Measurements from ENCODE around the gene TXNL1.
A peak's percentile ranks its signal among the peaks of the same experiment; 100 is the strongest.
"Not testable (repeated sequence)": the region's sequence is repeated elsewhere in the genome, so short reads cannot be mapped to it uniquely, and the experiment has no call there.

The TXNL1 gene

DNA sequence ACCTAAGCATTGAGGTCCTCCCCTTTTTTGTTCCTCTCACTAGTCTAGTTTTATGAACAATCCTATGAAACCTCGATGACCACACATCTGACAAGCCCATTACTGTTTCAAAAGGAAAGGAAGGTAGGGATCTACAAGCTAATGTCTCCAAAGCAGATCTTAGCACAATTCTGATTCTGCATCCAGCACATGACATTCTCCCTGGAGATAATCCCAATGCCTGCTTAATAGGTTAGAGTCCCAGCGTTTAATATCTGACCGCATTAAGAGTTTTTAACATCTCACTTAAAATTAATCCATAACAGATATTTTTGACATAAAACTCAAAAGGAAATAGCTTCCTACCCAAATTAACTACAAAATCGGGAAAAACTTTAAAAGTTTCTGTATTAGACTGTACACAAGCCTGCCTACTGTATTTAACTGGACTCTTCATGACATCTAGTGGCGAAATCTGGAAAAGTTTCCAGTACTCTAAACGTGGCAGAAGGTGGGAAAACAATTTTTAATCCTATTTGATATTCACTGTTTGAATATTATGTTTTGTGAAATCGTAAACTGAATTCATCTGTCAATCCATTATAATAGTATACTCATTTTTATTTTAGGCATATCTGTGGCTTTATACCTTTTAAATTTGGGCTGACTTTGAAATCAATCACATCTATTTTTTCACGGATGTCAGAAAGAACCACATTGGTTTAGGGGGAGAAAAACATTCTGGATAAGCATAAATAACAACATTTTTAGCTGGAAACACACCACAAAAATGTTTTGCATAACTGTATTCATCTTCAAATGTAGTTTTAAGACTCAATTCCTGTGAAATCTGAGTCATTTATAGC is 62.4 kb downstream of the TXNL1 start:
- in situ Hi-C loops (cut with HindIII; ENCODE audit: low pct_unique_long_range_greater_than_20kb, low sequenced_read_pairs) = no loop called here
- DNase-seq (ENCODE audit: low read depth in 1 of 2, low spot score in 1 of 2) = peak; percentile 39 to 59
- TF ChIP-seq JUND (IDR thresholded peaks at IDR 0.05; ENCODE audit: low read depth) = no peak

- DNase-seq (ENCODE audit: low read depth in 1 of 2, low spot score in 1 of 2) = no peak
- in situ Hi-C loops (cut with HindIII; ENCODE audit: low pct_unique_long_range_greater_than_20kb, low sequenced_read_pairs) = no loop called here
- TF ChIP-seq JUND (IDR thresholded peaks at IDR 0.05; ENCODE audit: low read depth) = no peak
These were observed 63.5 kb downstream of the TXNL1 start for GRCh38 chr18:56574861-56575260.

- DNase-seq (ENCODE audit: low read depth in 1 of 2, low spot score in 1 of 2); in situ Hi-C loops (cut with HindIII; ENCODE audit: low pct_unique_long_range_greater_than_20kb, low sequenced_read_pairs): not testable (repeated sequence)
These were observed 66.1 kb downstream of the TXNL1 start for GRCh38 chr18:56572267-56572666.

DNA sequence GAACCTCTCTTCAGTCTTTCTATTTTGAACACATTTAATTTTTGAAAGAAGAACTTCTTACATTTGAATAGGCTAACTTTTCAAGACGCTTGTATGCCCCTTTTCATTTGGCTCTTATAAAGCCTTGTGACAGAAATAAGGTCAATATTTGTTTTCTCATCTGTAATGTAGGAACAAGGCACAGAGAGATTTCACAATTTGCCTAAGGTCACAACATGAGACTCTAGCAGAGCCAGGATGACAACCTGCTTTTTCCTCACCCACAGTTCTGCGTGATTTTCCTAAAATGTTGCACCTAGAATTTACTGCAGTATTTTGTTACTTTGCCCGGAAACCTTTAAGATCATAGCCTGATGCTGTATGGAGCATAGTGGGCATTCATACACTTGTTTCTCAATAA is 67.4 kb downstream of the TXNL1 start:
- in situ Hi-C loops (cut with HindIII; ENCODE audit: low pct_unique_long_range_greater_than_20kb, low sequenced_read_pairs) = no loop called here
- TF ChIP-seq JUND (IDR thresholded peaks at IDR 0.05; ENCODE audit: low read depth) = no peak
- DNase-seq (ENCODE audit: low read depth in 1 of 2, low spot score in 1 of 2) = peak in 1 of 2 experiments; percentile 22

DNA sequence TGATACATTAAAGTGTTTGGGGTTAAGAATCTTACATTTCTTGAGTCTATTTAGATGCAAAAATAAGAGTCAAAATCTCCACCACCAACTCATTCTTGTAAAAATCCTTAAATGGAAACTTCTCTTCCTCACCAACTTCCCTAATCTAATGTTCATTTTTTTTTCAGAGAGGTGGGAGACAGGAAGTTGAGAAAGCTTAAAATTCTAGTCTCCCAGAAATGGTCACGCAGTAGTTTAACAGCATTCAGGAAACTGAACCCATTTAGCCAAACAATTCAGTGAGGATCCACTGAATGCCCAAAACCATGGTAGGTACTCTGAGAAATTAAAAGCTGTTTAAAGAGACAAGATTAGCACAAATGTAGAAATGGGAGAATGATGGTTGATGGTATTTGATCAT is 69.0 kb downstream of the TXNL1 start:
- no peak for TF ChIP-seq JUND (IDR thresholded peaks at IDR 0.05; ENCODE audit: low read depth)
- in situ Hi-C loops (cut with HindIII; ENCODE audit: low pct_unique_long_range_greater_than_20kb, low sequenced_read_pairs) = no loop called here
- no peak for DNase-seq (ENCODE audit: low read depth in 1 of 2, low spot score in 1 of 2)

- in situ Hi-C loops (cut with HindIII; ENCODE audit: low pct_unique_long_range_greater_than_20kb, low sequenced_read_pairs) = no loop called here
- TF ChIP-seq JUND (IDR thresholded peaks at IDR 0.05; ENCODE audit: low read depth) = no peak
- no peak for DNase-seq (ENCODE audit: low read depth in 1 of 2, low spot score in 1 of 2)
These were observed 69.4 kb downstream of the TXNL1 start for GRCh38 chr18:56568986-56569385.

DNA sequence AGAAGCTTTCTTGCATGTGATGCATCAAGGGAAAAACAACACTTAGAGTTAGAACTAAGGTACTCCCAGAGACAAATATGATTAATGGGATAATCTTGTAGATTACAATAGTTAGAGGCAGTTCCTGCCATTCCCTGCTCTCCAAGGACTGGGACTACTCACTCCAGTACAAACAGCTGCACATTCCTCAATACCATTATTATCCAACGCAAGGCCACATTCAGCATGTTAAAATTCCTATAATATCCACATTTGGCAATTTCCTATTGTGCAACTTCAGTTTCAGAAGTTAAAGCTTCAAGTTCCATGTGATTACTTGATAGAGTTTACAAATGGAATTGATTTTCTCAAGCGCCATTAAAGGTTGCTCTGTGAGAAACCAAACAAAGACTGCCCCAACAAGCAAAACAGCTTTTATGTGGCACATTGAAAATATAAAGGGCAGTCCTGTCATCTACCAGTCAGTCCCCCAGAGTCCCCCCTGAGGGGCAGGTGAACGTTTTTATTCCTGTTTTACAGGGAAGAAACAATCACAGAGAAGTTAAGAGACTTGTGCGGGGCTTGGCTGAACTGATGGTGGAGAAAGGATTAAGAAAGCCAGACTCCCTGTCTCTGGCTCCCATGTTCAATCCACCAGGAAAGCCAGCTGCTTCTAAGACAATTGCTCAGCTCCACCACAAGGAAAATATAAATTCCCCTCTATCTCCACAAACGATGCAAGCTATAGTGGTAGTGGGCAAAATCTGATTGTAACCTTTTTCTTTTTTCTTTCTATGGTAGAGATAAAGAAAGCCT is 72.6 kb downstream of the TXNL1 start:
- in situ Hi-C loops (cut with HindIII; ENCODE audit: low pct_unique_long_range_greater_than_20kb, low sequenced_read_pairs) = no loop called here

DNA sequence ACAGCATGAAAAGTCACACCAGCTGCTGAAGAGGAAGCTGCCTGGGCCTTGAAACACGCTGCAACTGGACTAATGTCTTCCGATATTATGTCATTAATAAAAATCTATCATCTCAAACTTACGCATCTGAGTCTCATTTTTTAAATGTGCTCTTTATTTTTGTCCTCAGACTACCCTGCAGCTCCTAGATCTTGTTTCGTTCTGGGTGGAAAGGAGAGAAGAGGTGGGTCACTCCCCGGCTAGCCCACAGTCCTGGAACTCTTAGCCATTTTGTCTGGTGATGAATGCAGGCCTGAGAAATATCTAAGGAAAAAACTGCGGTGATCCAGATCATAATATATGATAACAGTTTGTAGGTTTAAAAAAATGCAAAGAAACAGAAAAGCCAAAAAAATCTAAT is 73.3 kb downstream of the TXNL1 start:
- no peak for DNase-seq (ENCODE audit: low read depth in 1 of 2, low spot score in 1 of 2)
- in situ Hi-C loops (cut with HindIII; ENCODE audit: low pct_unique_long_range_greater_than_20kb, low sequenced_read_pairs) = no loop called here
- TF ChIP-seq JUND (IDR thresholded peaks at IDR 0.05; ENCODE audit: low read depth) = no peak

More for the DNA sequence above, 72.6 kb downstream of the TXNL1 start:
- peak in 1 of 2 experiments; percentile 40 for DNase-seq (ENCODE audit: low read depth in 1 of 2, low spot score in 1 of 2)
- TF ChIP-seq JUND (IDR thresholded peaks at IDR 0.05; ENCODE audit: low read depth) = no peak

DNA sequence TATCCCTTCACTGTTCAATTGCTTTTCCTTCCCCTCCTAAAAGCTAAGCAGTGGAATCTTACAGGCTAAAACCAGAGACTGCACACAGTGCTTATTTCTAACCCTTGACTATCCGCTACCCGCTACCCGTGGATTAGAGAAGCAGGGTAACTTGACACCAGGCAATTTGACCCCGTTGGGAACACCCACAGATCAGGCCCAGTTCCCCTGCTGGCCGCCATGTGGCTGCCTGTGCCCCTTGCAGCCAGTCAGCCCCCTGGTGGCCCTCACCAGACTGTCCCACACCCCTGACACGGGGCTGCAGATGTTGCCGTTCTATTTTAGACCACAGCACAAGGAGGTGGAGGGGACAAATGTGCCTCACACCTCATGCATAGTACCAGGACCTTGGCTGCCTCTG is 74.8 kb downstream of the TXNL1 start:
- peak in 1 of 2 experiments; percentile 5 for DNase-seq (ENCODE audit: low read depth in 1 of 2, low spot score in 1 of 2)
- no peak for TF ChIP-seq JUND (IDR thresholded peaks at IDR 0.05; ENCODE audit: low read depth)

GRCh38 chr18:56562479-56562878 is 75.9 kb downstream of the TXNL1 start:
- DNase-seq (ENCODE audit: low read depth in 1 of 2, low spot score in 1 of 2) = no peak
- TF ChIP-seq JUND (IDR thresholded peaks at IDR 0.05; ENCODE audit: low read depth) = no peak

More for the DNA sequence above, 74.8 kb downstream of the TXNL1 start:
- in situ Hi-C loops (cut with HindIII; ENCODE audit: low pct_unique_long_range_greater_than_20kb, low sequenced_read_pairs) = no loop called here

DNA sequence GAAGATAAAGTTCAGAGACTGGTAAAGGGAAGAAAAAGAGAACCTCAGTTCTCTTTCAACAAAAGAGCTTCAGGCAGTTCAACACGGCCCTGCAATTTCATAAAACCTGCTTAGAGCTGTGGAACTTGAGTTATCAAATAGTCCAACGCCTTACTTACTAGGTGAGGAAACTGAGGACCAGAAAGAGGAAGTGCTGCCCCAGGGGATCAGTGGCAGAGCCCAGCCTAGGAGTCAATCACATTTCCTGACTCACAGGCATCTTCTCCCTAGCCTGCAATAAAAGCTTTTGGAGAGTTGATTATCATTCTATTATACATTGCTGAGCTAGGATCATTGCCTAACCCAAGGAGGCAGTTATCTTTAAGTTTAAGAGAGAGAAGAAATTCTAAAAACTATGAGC is 77.4 kb downstream of the TXNL1 start:
- no peak for TF ChIP-seq JUND (IDR thresholded peaks at IDR 0.05; ENCODE audit: low read depth)
- in situ Hi-C loops (cut with HindIII; ENCODE audit: low pct_unique_long_range_greater_than_20kb, low sequenced_read_pairs) = no loop called here
- no peak for DNase-seq (ENCODE audit: low read depth in 1 of 2, low spot score in 1 of 2)

More at GRCh38 chr18:56562479-56562878, 75.9 kb downstream of the TXNL1 start:
- in situ Hi-C loops (cut with HindIII; ENCODE audit: low pct_unique_long_range_greater_than_20kb, low sequenced_read_pairs) = no loop called here

GRCh38 chr18:56559044-56559443 is 79.3 kb downstream of the TXNL1 start:
- in situ Hi-C loops (cut with HindIII; ENCODE audit: low pct_unique_long_range_greater_than_20kb, low sequenced_read_pairs) = no loop called here
- TF ChIP-seq JUND (IDR thresholded peaks at IDR 0.05; ENCODE audit: low read depth) = no peak
- DNase-seq (ENCODE audit: low read depth in 1 of 2, low spot score in 1 of 2) = no peak

DNA sequence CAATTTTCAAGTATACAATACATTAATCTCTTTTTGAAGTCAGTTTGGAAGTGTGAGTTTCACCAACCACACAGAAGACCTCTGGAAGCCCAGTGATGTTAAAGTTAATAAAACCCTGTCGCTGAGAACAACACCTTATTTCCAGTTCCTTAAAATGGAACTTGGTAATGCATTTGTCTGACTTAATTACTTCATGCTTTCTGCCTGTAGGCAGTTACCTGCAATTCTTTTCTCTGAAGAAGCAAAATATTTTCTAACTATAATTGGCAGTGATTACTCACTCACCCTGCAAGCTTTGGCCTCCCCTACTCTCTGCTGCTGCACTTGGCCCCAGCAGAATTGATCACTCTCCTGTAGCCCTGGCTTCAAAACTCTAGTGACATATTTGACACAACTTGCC is 81.5 kb downstream of the TXNL1 start:
- TF ChIP-seq JUND (IDR thresholded peaks at IDR 0.05; ENCODE audit: low read depth) = no peak

More for the DNA sequence above, 81.5 kb downstream of the TXNL1 start:
- DNase-seq (ENCODE audit: low read depth in 1 of 2, low spot score in 1 of 2) = no peak
- in situ Hi-C loops (cut with HindIII; ENCODE audit: low pct_unique_long_range_greater_than_20kb, low sequenced_read_pairs) = no loop called here

Measured in T47D (cell line).